A549 (cell line): ENCODE measurements around the gene RASL10A. TPM values are rescaled to one million over a fixed set of nuclear protein-coding genes. Genes with fewer than 3 reads are reported as not detected.

Source experiments
- ATAC-seq, 2 experiments: fragments of 200-7000 bp in 1 of 2; fragments of >200 bp in 1 of 2; cut with Nextera tagmentation in 1 of 2; cut with Tn5 transposase in 1 of 2; 3 replicates each; pipeline versions ENCODE4 v1.8.0 to v1.9.1; 2018 to 2020; ENCODE audit warnings: mild to moderate bottlenecking in 1 of 2, moderate library complexity in 1 of 2
- CTCF ChIA-PET: fragments of 300-600 bp; sonication (Branson Sonifier 250); formaldehyde crosslinking; extraction: SDS; loops from one replicate; lab custom pipeline; 2021; ENCODE audit warnings: antibody characterized with exemption, inconsistent platforms; lab: Yijun Ruan, JAX
- POLR2A ChIA-PET: fragments of 350-600 bp; formaldehyde crosslinking; extraction: SDS; loops from one replicate; lab custom pipeline; 2021; ENCODE audit warnings: antibody characterized with exemption, inconsistent platforms; lab: Yijun Ruan, JAX
- DNase-seq, 2 experiments: peaks; one replicate each; pipeline versions ENCODE4 v3.0.0 to v3.0.0-alpha.2; 2011 to 2016; ENCODE audit warnings: low read depth in 1 of 2, low spot score in 1 of 2
- FAIRE-seq: peaks from 2 replicates; lab custom pipeline; 2011; peaks lifted over from hg19 to GRCh38; lab: Jason Lieb, UNC
- H3K27ac ChIP-seq, 2 experiments: fragments of >200 bp; sonication (Bioruptor Twin); formaldehyde crosslinking; 3 replicates each; pipeline ENCODE4 v1.5.1; 2016 to 2017
- H3K4me1 ChIP-seq: fragments of >200 bp; sonication (Bioruptor Twin); formaldehyde crosslinking; 3 replicates; pipeline ENCODE4 v1.6.1; 2016
- H3K4me2 ChIP-seq: fragments of >200 bp; sonication (Bioruptor Twin); formaldehyde crosslinking; 3 replicates; pipeline ENCODE4 v1.6.1; 2016
- H3K4me3 ChIP-seq: fragments of >200 bp; sonication (Bioruptor Twin); formaldehyde crosslinking; 3 replicates; pipeline ENCODE4 v1.5.1; 2016
- H3K9me3 ChIP-seq: fragments of >200 bp; sonication (Bioruptor Twin); formaldehyde crosslinking; 3 replicates; pipeline ENCODE4 v1.6.1; 2016
- BHLHE40 ChIP-seq: IDR thresholded peaks from 2 replicates; pipeline ENCODE4 v1.6.1; 2012; ENCODE audit warnings: low read depth, low read length, inconsistent platforms
- CBX8 ChIP-seq: fragments of 200-600 bp; sonication (generic); IDR thresholded peaks from 2 replicates; pipeline ENCODE4 v1.6.1; 2016
- CHD4 ChIP-seq: fragments of 200-600 bp; sonication (generic); IDR thresholded peaks from 2 replicates; pipeline ENCODE4 v1.6.1; 2016; ENCODE audit warnings: antibody characterized with exemption, mild to moderate bottlenecking, borderline replicate concordance
- EP300 ChIP-seq, 2 experiments: fragments of >200 bp; sonication (Bioruptor Twin); formaldehyde crosslinking; IDR thresholded peaks; 2 replicates in 1 of 2; 3 replicates in 1 of 2; pipeline ENCODE4 v1.6.1; 2016 to 2017
- FOSB ChIP-seq: fragments of 250-450 bp; sonication (Bioruptor Pico); IDR thresholded peaks from 2 replicates; pipeline ENCODE4 v1.5.0; 2020; ENCODE audit warnings: mild to moderate bottlenecking, moderate library complexity
- FOSL2 ChIP-seq, 2 experiments: fragments of 450-650 bp in 1 of 2; fragments of >200 bp in 1 of 2; sonication (Bioruptor Twin) in 1 of 2; formaldehyde crosslinking; IDR thresholded peaks; 2 replicates each; pipeline versions ENCODE4 v1.5.0 to v1.6.1; 2016 to 2020; ENCODE audit warnings: mild to moderate bottlenecking in 1 of 2, moderate library complexity in 1 of 2
- HEYL ChIP-seq: fragments of 250-450 bp; sonication (Bioruptor Pico); IDR thresholded peaks from 2 replicates; pipeline ENCODE4 v1.8.0; 2021; ENCODE audit warnings: mild to moderate bottlenecking, moderate library complexity
- JUN ChIP-seq, 2 experiments: fragments of >200 bp; sonication (Bioruptor Twin); formaldehyde crosslinking; IDR thresholded peaks; 2 replicates in 1 of 2; 3 replicates in 1 of 2; pipeline ENCODE4 v1.6.1; 2016 to 2017
- MAFK ChIP-seq: fragments of 450-650 bp; IDR thresholded peaks from 2 replicates; pipeline ENCODE4 v1.6.1; 2014; ENCODE audit not compliant: partially characterized antibody
- MAZ ChIP-seq: fragments of 150-350 bp; IDR thresholded peaks from 2 replicates; pipeline ENCODE4 v1.6.1; 2014; ENCODE audit warnings: antibody characterized with exemption, low read depth, low read length, borderline replicate concordance
- MYC ChIP-seq: IDR thresholded peaks from 2 replicates; pipeline ENCODE4 v1.6.1; 2012; ENCODE audit warnings: mild to moderate bottlenecking, inconsistent platforms, low read length, improper control_type of control experiment, borderline replicate concordance
- NFE2L2 ChIP-seq: fragments of 150-350 bp; conservative IDR thresholded peaks from 2 replicates; pipeline ENCODE4 v1.6.1; 2014; ENCODE audit warnings: low read length
- NR3C1 ChIP-seq: fragments of >200 bp; sonication (Bioruptor Twin); formaldehyde crosslinking; IDR thresholded peaks from 3 replicates; pipeline ENCODE4 v1.6.1; 2017
- POLR2A ChIP-seq: IDR thresholded peaks from 2 replicates; pipeline ENCODE4 v1.6.1; 2012; ENCODE audit warnings: mild to moderate bottlenecking, low read length
- RAD21 ChIP-seq, 2 experiments: fragments of >200 bp in 1 of 2; sonication (Bioruptor Twin) in 1 of 2; formaldehyde crosslinking in 1 of 2; IDR thresholded peaks in 1 of 2; conservative IDR thresholded peaks in 1 of 2; 2 replicates in 1 of 2; 3 replicates in 1 of 2; pipeline ENCODE4 v1.6.1; 2012 to 2018; ENCODE audit warnings: inconsistent platforms in 1 of 2
- RARB ChIP-seq: fragments of 250-450 bp; sonication (Bioruptor Pico); IDR thresholded peaks from 2 replicates; pipeline ENCODE4 v1.8.0; 2021; ENCODE audit warnings: mild to moderate bottlenecking, moderate library complexity
- RFX5 ChIP-seq: fragments of 450-650 bp; IDR thresholded peaks from 2 replicates; pipeline ENCODE4 v1.7.1; 2014; ENCODE audit warnings: antibody characterized with exemption, mild to moderate bottlenecking, moderate library complexity
- SREBF2 ChIP-seq: fragments of 450-650 bp; IDR thresholded peaks from 2 replicates; pipeline ENCODE4 v1.6.1; 2014; ENCODE audit warnings: mild to moderate bottlenecking, moderate library complexity
- ZC3H11A ChIP-seq: fragments of 450-650 bp; IDR thresholded peaks from 2 replicates; pipeline ENCODE4 v1.6.1; 2014; ENCODE audit warnings: antibody characterized with exemption, mild to moderate bottlenecking
- ZSCAN20 ChIP-seq: fragments of 250-450 bp; sonication (Bioruptor Pico); IDR thresholded peaks from 2 replicates; pipeline ENCODE4 v1.8.0; 2022; ENCODE audit warnings: mild to moderate bottlenecking, moderate library complexity
- WGBS: methylation state at CpG from one replicate; pipeline ENCODE4 v1.1.6; 2017; ENCODE audit errors: missing lambda C conversion rate; 5-methylcytosine and 5-hydroxymethylcytosine counted together
- polyA plus RNA-seq, 4 experiments: library from polyadenylated mRNA; depleted of rRNA in 3 of 4; stranded (reverse); fragments of >200 nt; fragmentation: RNase III in 1 of 4; extraction: RNeasy Plus Mini Kit Qiagen cat#74134 plus additional on column Dnase treatment in 1 of 4; gene quantifications; 2 replicates in 3 of 4; 3 replicates in 1 of 4; pipeline ENCODE4 v1.2.3, GENCODE V29; 2011 to 2017
- TF ChIP-seq, protein P1 (sequence below): fragments of 250-450 bp; sonication (Bioruptor Pico); IDR thresholded peaks from 2 replicates; pipeline ENCODE4 v1.5.0; 2020; ENCODE audit warnings: low read depth, mild to moderate bottlenecking, moderate library complexity
- TF ChIP-seq, protein P2 (sequence below): IDR thresholded peaks from 2 replicates; pipeline ENCODE4 v1.6.1; 2012
- TF ChIP-seq, protein P3 (sequence below): fragments of 450-650 bp; IDR thresholded peaks from 2 replicates; pipeline ENCODE4 v1.6.1; 2014; ENCODE audit warnings: antibody characterized with exemption
- TF ChIP-seq, protein P4 (sequence below): fragments of >200 bp; sonication (Bioruptor Twin); formaldehyde crosslinking; IDR thresholded peaks from 2 replicates; pipeline ENCODE4 v1.6.1; 2016

The RASL10A gene
- polyA plus RNA-seq, 2 of the 4 experiments (the other 2 are of a cell fraction): 0.08 to 0.25 TPM

DNA sequence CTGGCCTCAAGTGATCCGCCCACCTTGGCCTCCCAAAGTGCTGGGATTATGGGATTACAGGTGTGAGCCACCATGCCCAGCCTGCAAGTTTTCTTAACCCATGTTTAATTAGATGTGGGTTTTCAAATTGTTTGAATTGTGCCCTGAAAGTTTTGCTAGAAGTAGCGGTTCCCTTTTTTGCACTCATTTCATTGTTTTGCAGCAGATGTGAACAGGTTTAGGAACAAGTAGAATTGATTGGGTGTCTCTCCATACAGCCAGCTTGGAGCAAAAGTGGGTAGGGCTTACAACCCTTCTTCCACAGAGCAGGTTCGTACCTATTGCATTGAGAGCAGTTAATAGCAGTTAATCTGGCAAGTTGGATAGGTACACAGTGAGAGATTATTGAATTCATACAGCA, 31.3 kb downstream of the RASL10A start:
- H3K4me3 ChIP-seq: no peak overlapping the region
- H3K9me3 ChIP-seq: no peaks in the 10 kb centered on the region
- WGBS: 100% methylated on average over 3 of the region's 3 CpGs
- no peak overlapping the region for H3K4me2 ChIP-seq
- H3K4me1 ChIP-seq: no peaks in the 10 kb centered on the region; the same call in 2 of the 3 replicates
- TF ChIP-seq HEYL (CRISPR knock-in tag) (no peak), RAD21 (conservative IDR thresholded peaks at IDR 0.05 in 1 of 2, IDR thresholded peaks at IDR 0.05 in 1 of 2) (no peak), POLR2A (no peak), MYC (no peak), SREBF2 (no peak), FOSL2 (IDR thresholded peaks at IDR 0.05) (no peak), FOSL2 (CRISPR knock-in tag; IDR thresholded peaks at IDR 0.05) (no peak), RARB (no peak), CBX8 (no peak), MAZ (no peak), EP300 (IDR thresholded peaks at IDR 0.05) (no peak), BHLHE40 (no peak), NR3C1 (no peak), FOSB (CRISPR knock-in tag) (no peak)
- TF ChIP-seq, protein P1, sequence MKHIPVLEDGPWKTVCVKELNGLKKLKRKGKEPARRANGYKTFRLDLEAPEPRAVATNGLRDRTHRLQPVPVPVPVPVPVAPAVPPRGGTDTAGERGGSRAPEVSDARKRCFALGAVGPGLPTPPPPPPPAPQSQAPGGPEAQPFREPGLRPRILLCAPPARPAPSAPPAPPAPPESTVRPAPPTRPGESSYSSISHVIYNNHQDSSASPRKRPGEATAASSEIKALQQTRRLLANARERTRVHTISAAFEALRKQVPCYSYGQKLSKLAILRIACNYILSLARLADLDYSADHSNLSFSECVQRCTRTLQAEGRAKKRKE (CRISPR knock-in tag): no peak
- TF ChIP-seq, protein P2, sequence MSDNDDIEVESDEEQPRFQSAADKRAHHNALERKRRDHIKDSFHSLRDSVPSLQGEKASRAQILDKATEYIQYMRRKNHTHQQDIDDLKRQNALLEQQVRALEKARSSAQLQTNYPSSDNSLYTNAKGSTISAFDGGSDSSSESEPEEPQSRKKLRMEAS: no peak
- TF ChIP-seq, protein P3, sequence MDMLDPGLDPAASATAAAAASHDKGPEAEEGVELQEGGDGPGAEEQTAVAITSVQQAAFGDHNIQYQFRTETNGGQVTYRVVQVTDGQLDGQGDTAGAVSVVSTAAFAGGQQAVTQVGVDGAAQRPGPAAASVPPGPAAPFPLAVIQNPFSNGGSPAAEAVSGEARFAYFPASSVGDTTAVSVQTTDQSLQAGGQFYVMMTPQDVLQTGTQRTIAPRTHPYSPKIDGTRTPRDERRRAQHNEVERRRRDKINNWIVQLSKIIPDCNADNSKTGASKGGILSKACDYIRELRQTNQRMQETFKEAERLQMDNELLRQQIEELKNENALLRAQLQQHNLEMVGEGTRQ: no peak
- DNase-seq: no peak
- CTCF ChIA-PET: interaction anchor here (0.8 to 1.5 kb wide), 2 partner anchors 22 to 23 kb away, joined by 3 to 4 read pairs; no protein-coding TSS in a partner anchor
- FAIRE-seq: no peak
- no peak overlapping the region for H3K27ac ChIP-seq
- ATAC-seq: no peak
- POLR2A ChIA-PET: interaction anchor here (0.6 kb wide), 1 partner anchor 11 kb away, joined by 3 read pairs; no protein-coding TSS in a partner anchor

DNA sequence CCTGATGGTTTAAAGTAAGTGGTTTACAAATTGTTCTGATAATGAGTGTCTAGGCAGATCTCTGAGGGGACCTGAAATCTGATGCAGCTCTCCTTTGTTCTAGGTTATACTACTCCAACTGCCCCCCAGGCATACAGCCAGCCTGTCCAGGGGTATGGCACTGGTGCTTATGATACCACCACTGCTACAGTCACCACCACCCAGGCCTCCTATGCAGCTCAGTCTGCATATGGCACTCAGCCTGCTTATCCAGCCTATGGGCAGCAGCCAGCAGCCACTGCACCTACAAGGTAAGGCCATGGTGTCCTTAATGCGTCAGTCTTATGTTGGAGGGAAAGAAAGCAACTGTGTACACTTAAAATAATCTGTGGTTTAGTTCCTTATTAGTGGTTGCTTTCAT, 37.6 kb downstream of the RASL10A start:
- no peak for FAIRE-seq
- H3K4me2 ChIP-seq: no peak overlapping the region
- DNase-seq: no peak
- no peaks in the 10 kb centered on the region for H3K9me3 ChIP-seq
- POLR2A ChIA-PET: no interaction called here
- no peak overlapping the region for H3K4me3 ChIP-seq
- 87% methylated on average over 1 of the region's 1 CpG for WGBS
- ATAC-seq: no peak
- TF ChIP-seq ZSCAN20 (no peak), MAFK (no peak), ZC3H11A (no peak), RFX5 (no peak), JUN (IDR thresholded peaks at IDR 0.05) (no peak), CHD4 (no peak), NFE2L2 (no peak)
- TF ChIP-seq, protein P2: no peak
- TF ChIP-seq, protein P4, sequence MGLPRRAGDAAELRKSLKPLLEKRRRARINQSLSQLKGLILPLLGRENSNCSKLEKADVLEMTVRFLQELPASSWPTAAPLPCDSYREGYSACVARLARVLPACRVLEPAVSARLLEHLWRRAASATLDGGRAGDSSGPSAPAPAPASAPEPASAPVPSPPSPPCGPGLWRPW: no peak
- TF ChIP-seq, protein P3: no peak
- CTCF ChIA-PET: no interaction called here
- H3K4me1 ChIP-seq: peaks cover 22% of the 10 kb centered on the region
- H3K27ac ChIP-seq: no peak overlapping the region
